PFSK-1 (cell line): Measurements from ENCODE around the gene HSPA12B.

Experiments used
- FOXP2 ChIP-seq: optimal IDR thresholded peaks from 2 replicates; pipeline ENCODE3; 2011; ENCODE audit warnings: borderline replicate concordance, control low read depth, inconsistent platforms; ENCODE audit not compliant: insufficient read depth; ENCODE audit errors: extremely low read length, extremely low read depth
- POLR2AphosphoS5 ChIP-seq: IDR thresholded peaks from 2 replicates; pipeline ENCODE4 v1.6.1; 2012; ENCODE audit warnings: low read depth, mild to moderate bottlenecking, control low read depth, low read length, moderate library complexity
- SIN3A ChIP-seq: IDR thresholded peaks from 2 replicates; pipeline ENCODE4 v1.6.1; 2012; ENCODE audit warnings: mild to moderate bottlenecking, low read length, moderate library complexity, borderline replicate concordance; ENCODE audit not compliant: insufficient read depth
- TAF1 ChIP-seq: IDR thresholded peaks from 2 replicates; pipeline ENCODE4 v1.6.1; 2012; ENCODE audit warnings: low read length, control low read depth, borderline replicate concordance; ENCODE audit not compliant: insufficient read depth

DNA sequence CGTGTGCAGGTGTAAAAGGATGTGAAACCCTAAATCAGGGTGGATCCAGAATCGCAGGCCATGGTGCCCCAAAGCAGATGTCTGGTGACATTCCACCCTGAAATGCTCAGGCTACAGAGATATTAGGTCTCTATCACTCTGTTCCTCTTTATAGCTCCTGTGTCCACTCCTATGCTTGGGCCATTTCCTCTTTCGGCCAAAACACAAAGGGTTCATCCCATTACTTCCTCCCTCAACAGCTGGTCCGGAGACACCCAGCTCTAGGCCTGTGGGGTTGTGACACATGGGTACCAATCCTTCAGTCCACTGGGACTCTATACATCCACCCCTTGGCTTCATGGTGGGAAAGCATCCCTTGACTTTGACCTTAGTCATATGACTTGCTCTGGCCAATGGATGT is 18.4 kb upstream of the HSPA12B start:
- TF ChIP-seq TAF1 (no peak), FOXP2 (no peak), POLR2AphosphoS5 (no peak), SIN3A (no peak)
